Measurements from ENCODE around the gene MARCO.
"Not testable (repeated sequence)": the region's sequence is repeated elsewhere in the genome, so short reads cannot be mapped to it uniquely, and the experiment has no call there.

Gene MARCO

DNA sequence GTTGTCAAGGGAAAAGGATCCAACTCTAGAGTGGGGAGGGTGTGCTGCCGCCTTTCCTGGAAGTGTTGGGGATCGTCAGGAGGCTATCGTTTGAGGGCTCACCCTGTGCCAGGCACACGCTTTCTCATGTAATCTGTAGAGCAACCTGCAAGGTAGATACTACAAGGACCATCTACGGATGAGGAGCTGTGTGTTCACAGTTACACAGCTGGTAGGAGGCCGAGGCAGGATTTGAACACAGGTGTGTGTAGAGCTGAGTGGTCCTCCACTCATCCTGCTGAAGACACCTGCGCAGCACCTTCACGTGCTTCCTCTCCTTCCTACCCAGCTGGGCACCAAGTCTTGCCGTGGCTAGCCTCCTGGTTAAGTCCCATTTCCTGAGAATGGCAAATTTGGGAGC lies 68.3 kb downstream of the MARCO start:
- no peak for DNase-seq

DNA sequence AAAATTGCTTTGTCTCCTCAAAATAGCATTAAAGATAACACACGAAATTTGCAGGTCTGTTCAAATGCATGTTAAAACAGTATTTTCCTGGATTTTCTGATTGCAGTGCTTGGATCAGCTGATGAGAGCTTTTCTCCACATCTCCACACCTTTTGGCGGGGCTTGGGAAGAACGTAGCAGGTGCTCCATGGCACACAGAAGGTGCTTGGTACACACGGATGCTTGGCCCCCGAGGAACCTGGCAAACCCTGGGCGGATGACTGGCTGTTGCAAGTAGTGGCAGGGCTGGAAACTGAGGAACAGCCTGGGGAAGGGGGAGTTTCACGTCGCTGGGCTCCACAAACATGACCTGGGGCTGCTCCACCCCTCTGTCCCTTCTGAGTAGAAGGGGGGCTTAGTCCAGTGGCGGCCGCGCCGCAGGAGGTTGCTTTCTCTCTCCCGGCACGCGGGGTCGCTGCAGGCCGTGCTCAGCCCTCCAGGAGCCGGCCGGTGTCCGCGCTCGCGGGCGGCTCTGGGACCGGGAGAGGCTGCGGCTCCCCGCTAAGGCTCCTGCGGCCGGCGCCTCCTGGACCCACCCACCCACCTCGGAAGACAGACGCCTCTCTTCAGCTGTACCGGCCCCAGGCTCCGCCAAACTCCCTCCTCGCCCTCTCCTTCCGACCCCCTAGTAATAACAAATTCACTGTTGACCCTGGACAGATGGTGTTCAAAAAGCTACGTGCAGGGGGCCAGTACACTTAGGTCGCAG lies 69.3 kb downstream of the MARCO start:
- no peak for DNase-seq

- no peak for DNase-seq
Measured at GRCh38 chr2:119011910-119012209, 69.9 kb downstream of the MARCO start.

DNA sequence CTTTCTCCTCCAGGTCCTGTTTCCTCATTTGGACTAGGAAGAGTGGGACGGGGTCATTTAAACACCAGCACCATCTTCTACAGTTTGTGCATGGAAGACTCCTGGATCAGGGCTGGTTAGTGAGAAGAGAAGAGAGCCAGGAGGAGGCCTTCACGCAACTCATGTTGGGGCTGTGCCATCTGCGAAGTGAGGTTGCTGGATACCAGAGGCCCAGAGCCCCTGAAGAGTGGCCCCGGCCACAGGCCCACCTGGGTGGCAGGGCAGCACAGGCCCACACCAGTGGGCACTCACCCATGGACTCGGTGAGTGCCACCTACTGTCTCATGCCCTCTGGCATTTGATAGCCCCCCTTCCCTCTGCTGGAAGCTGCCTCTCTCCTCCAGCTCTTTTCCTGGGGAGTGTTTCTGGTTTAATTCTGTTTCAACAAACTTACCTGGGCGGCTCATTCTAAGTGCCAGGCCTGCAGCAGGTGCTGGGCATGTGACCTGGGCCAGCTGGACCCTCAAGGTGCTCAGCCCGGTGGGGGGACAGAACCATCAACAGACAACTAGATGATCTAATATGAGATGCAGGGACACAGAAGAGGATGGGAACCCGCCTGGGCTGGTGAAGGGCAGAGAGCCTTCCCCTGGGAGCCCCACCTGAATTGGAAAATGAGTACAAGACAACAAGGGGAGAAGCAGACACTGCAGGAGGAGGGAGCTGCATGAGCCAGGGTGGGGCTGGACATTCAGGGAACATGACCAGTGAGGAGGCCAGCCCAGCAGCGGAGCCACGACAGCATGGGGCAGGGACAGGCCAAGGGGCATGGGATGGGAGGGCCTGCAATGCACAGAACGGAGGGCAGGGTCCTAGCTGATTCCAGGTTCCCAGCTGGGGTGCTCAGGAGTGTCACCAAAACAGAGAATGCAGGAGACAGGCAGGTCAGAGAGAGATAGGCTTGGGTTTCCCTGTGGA lies 70.6 kb downstream of the MARCO start:
- no peak for DNase-seq

- no peak for DNase-seq
Measured at GRCh38 chr2:119013671-119014070, 71.7 kb downstream of the MARCO start.

GRCh38 chr2:119015845-119016244 lies 73.9 kb downstream of the MARCO start:
- no peak for DNase-seq

- DNase-seq, result no peak
Measured at GRCh38 chr2:119019521-119019920, 77.5 kb downstream of the MARCO start.

- DNase-seq, result no peak
Measured at GRCh38 chr2:119022678-119023077, 80.7 kb downstream of the MARCO start.

DNA sequence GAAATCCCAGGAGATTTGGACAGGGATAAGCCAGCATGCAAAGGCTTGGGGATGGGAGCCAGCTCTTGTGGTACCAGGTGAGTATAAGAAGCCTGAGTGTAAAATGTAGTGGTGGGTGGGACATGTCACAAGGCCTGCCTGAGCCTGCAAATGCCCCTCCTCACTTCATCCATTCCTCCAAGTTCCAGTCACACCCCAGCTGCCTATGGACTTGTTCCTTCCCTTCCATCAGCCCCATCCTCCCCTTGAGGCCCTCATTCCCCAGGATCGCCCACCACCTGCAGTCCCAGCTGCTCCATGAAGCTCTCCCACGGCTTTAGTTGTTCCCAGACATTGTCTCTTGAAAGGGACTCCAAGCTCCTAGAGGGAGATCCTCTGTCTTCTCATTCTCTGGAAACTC lies 81.5 kb downstream of the MARCO start:
- DNase-seq, result no peak

GRCh38 chr2:119024152-119024551 lies 82.2 kb downstream of the MARCO start:
- DNase-seq, result no peak

DNA sequence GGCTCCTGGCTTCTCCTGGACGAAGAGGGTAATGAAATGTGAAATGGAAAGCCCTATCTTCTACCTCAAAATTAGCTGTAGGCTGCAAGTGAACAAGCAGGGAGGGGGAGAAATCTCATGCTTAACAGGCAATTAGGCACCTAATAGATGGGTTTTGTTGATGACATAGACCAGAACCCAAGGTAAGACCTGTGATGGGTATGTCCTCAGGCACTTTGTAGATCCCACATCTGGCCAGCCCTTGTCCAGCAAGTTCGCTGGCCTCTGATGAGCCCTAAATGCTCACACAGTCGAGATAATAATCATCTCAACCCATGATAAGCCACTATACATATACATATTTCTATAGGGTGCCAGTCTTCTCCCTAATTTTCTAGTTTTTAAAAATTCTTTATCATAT lies 82.6 kb downstream of the MARCO start:
- no peak for DNase-seq

DNA sequence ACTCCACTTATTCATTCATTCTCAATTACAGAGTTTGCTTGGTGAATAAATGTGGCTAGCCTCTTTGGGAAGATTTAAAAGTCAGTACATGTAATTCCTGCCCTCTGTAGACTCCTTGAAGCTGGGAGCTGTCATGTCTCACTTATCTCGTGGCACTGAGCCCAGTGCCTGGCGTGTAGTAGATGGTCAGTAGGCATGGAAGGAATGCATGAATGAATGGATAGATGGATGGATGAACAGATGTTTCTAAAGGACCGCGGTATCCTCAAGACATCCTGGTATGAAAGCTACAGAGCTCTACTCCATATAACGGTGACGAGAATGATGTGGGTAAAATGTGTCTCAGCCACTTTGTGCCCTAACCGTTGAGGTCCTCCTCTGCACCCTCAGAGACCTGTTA lies 83.0 kb downstream of the MARCO start:
- no peak for DNase-seq

DNA sequence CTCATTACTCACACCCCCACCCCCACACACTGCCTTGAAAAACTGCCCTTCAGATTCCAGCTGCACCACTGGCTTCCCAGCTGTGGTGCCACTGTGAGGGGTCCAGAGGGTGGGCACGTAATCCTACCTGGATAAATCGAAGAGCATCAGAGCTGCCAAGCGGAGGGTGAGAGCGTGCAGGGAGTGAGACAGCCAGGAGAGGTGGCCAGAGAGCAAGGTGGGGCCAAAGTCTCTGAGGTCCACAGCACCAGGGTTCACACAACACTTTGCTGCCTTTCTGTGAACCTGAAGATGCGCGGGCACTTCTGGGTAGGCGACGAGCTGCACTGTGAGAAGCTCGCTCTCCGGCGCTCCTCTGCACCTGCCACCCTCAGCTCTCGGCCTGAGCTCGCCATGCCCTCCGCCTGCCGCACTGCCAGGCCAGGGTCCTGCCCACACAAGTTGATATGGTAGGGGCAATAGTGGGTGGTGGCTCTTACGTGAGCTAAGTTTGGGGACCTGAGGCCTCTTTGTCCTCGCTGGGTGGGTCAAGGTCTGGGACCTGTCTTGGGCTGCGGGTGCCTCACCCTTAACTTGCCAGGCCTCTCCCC lies 83.9 kb downstream of the MARCO start:
- DNase-seq, result no peak

GRCh38 chr2:119026890-119027289 lies 84.9 kb downstream of the MARCO start:
- no peak for DNase-seq

DNA sequence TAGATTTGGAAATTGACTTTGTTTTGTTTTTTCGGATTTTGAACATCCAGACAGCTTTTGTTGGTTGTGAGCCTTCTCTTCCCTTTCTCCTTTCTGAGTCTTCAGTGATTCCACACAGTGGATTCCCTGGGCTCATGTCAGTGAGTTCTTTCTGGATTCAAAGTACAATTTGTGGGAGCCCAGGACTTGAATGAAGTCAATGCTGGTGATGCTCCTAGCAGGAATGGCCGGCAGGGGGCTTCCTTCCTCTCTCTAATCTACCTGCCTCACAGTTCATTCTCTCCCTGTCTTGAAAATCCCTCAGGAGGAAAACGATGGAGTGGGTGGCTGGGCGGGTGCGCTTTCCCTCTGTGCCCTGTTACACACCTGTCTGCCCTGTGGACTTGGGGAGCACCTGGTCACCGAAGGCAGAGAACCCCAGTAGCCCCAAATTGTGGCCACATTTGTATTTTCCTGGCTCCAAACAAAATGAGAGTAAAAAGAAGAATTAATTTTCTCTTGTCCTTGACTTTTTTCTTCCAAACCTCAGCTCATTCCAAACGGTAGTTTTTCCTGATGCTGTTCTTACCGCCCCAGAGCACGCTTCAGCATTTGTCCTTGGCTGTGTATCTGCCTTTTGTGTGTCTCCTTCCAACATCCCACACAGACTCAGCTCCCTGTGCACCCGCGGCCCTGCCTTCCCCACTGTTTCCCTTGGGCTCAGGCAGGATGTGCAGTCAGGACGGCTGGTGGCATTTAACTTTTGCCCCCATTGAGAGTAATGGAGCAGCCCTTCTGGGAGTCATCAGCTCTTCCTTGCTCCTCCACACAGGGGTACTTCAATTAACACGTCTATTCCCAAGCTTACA lies 86.6 kb downstream of the MARCO start:
- no peak for DNase-seq

GRCh38 chr2:119029297-119029696 lies 87.3 kb downstream of the MARCO start:
- DNase-seq, result no peak

DNA sequence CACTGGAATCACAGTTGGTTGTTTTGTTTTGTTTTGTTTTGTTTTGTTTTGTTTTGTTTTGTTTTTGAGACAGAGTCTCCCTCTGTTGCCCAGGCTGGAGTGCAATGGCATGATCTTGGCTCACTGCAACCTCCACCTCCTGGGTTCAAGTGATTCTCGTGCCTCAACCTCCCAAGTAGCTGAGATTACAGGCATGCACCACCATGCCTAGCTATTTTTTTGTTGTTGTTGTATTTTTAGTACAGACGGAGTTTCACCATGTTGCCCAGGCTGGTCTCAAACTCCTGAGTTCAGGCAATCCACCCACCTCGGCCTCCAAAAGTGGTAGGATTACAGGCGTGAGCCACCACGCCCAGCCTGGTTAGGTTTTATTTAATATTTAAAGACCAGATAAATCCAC lies 95.9 kb downstream of the MARCO start:
- DNase-seq, result not testable (repeated sequence)

- no peak for DNase-seq
Measured at GRCh38 chr2:119040730-119041129, 98.7 kb downstream of the MARCO start.

All from amniotic stem cell (primary cell).